Epithelial cell of alveolus of lung (primary cell): ENCODE data around the gene MCRIP2. TPM values are rescaled to one million over a fixed set of nuclear protein-coding genes. Genes with fewer than 3 reads are reported as not detected.

Experiments used
- total RNA-seq: library from RNA; depleted of rRNA; stranded (reverse); fragments of >200 nt; gene quantifications from 2 replicates; pipeline ENCODE4 v1.2.1, GENCODE V29; 2015

Gene MCRIP2, protein sequence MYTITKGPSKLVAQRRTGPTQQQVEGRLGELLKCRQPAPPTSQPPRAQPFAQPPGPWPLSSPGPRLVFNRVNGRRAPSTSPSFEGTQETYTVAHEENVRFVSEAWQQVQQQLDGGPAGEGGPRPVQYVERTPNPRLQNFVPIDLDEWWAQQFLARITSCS
- total RNA-seq: 10.8 and 20.2 TPM in 2 replicates

DNA sequence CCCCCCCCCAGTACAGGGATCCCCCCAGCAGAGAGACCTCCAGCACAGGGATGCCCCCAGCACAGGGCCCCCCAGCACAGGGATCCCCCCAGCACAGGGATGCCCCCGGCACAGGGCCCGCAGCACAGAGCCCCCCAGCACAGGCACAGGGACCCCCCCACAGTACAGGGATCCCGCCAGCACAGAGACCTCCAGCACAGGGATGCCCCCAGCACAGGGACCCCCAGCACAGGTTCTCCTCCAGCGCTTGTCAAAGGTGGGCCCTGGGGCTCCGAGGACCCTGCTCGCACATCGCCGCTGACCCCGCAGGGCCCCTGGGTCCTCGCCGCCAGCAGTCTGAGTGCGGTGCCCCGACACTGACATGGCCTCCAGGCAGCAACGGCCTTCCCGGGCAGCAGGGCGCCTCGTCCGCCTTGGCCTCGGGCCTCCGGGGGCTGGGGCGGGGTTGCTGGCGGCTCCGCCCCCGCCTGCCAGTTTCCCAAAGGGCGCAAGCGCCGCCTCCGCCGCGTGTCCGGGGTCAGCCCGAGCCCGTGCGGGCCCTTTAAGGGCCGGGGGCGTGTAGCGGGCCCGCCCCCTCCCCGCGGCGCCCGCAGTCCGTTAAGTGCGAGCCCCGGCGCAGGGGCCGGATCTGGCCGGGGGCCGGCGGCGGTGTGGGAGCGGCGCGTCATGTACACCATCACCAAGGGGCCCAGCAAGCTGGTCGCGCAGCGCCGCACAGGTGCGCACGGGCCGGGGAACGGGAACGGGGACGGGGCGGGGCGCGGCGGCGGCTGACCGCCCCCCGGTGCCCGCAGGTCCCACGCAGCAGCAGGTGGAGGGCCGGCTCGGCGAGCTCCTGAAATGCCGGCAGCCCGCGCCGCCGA lies at the start of gene MCRIP2:
Gene MCRIP2, plus strand, starts transcription at position 503 of the 863 bp plus-strand sequence. Its CDS starts 164 bp downstream, at position 667.

DNA sequence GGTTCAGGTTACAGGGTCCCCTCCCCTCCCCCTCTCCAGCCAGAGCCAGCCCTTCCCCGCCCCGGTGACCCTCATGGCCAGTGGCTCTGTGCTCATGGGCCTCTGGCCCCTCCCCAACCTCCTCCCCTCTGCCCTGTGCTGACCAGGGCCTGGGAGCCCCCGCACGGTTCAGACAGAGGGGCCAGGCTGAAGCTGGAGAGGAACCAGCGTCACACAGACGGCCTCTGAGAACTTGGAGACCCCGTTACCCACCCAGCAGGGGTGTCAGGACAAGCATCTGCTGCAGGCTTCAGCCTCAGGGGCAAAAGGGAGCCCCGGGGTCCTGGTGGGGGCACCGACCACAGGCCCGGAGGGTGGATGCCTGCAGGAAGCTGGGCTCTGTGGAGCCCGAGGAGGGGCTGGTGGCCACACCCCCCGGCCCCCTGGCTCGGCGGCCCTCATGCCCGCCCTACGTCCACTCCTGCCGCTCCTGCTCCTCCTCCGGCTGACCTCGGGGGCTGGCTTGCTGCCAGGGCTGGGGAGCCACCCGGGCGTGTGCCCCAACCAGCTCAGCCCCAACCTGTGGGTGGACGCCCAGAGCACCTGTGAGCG lies 10.7 kb upstream of the MCRIP2 start, which contains the start of gene WFIKKN1:
Gene WFIKKN1, plus strand, starts transcription at position 171 of the 591 bp plus-strand sequence. Its CDS starts 269 bp downstream, at position 440.

DNA sequence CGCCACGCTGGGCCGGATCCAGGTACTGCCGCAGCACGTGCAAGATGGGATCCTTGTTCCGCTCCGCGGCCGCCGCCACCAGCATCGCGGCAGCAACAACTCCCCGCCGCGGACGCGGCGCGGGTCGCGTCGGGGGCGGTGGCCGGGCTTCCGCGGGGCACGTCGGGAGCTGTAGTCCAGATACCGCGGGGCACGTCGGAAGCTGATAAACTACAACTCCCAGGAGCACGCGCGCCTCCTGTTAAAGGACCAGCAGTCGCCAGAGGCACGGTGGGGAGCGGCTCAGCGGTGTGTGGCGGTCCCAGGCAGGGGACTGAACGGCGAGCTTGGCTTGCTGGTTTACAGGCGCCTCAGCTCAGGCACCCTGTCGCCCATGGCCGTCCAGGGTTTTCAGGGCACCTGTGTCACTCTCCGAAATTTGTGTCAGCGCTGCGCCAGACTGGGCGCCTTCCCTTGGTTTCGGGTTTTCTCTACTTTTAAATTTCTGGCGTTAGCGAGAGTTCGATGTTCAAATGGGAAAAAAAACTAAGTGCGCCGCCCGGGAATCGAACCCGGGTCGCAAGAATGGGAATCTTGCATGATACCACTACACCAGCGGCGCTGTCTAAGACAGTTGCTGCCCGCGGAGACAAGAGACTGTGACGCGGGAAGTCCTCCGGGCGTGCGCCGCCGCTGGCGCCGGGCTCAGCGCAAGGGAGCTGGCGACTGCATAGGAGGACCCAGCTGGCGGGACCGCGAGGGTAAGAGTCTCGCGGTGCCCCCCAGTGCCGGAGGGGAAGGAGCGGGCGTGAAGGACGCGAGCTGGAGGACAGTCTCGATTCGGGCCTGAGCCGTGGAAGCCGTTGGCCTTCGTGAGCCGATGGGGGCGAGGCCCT lies 5.2 kb upstream of the MCRIP2 start, which contains the start of gene METTL26:
Gene METTL26, minus strand, starts transcription at position 100 of the 875 bp plus-strand sequence. Its CDS starts 15 bp downstream, at position 85.

DNA sequence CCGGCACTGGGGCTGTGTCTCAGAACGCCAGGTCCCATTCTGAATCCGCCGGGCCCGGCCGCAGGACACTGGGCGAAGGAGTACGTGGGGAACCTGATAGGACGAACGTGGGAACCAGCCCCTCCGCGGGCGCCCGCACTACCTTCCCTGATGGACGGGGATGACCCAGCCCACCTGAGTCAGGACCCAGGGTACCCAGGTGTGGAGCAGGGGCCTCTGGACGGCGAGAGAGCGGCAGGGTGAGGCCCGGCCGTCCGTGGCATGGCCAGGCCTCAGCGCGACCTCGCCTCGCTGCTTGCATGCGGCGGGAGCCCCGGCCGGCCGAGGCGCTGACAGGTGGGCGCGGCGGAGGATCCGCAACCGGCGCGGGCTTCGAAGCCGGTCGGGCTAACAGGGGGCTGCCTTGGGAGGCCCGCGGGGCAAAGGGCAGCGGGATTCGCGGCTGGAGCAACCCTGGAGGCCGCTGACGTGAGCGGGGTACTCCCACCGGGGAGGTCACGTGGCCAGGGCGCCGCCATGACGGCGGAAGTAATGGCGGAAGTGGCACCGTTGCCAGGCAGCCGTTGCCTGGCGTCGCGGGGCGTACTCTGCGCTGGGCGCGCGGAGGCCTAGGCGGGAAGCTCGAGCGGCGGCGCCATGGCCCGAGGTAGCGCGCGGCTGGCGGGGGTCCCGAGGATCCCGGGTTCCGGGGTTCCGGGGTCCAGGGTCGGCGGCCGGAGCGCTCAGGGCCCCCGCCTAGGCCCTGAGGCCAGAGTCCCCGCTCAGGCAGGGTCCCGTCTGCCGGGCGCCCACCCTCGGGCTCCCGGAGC lies 7.4 kb downstream of the MCRIP2 start, which contains the start of gene WDR90:
Gene WDR90, plus strand, starts transcription at position 585 of the 809 bp plus-strand sequence. Its CDS starts 52 bp downstream, at position 637.

DNA sequence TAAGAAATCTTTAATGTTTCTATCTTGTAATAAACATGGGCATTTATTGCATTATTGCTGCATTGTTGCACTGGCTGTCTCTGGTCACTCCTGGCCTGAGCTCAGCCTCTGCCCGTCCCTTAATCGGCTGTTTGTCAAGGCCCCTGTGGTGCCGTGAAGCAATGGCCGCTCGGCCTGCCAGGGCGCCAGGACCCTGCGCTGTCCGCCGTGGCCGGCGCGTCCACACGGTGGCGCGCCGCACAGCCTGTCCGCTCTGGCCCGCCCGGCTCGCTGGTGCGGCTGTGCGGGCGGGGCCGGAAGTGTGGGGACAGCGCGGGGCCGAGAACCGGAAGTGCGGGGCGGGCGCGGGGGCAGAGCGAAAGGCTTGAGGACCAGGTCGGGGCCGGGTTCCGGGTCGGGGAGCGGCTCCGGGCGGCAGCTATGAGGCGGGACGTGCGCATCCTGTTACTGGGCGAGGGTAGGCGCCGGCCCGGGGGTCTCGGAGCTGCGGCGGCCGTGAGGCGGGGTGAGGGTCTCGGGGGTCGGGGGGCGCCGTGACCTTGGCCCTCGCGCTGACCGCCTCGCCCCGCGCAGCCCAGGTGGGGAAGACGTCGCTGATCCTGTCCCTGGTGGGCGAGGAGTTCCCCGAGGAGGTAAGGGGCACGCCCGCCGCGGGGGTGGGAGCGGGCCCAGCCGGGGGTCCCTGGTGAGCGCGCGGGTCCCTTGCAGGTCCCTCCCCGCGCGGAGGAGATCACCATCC lies 26.3 kb downstream of the MCRIP2 start, which contains the start of gene RHOT2:
Gene RHOT2, plus strand, starts transcription at position 353 of the 739 bp plus-strand sequence. Its CDS starts 68 bp downstream, at position 421.

DNA sequence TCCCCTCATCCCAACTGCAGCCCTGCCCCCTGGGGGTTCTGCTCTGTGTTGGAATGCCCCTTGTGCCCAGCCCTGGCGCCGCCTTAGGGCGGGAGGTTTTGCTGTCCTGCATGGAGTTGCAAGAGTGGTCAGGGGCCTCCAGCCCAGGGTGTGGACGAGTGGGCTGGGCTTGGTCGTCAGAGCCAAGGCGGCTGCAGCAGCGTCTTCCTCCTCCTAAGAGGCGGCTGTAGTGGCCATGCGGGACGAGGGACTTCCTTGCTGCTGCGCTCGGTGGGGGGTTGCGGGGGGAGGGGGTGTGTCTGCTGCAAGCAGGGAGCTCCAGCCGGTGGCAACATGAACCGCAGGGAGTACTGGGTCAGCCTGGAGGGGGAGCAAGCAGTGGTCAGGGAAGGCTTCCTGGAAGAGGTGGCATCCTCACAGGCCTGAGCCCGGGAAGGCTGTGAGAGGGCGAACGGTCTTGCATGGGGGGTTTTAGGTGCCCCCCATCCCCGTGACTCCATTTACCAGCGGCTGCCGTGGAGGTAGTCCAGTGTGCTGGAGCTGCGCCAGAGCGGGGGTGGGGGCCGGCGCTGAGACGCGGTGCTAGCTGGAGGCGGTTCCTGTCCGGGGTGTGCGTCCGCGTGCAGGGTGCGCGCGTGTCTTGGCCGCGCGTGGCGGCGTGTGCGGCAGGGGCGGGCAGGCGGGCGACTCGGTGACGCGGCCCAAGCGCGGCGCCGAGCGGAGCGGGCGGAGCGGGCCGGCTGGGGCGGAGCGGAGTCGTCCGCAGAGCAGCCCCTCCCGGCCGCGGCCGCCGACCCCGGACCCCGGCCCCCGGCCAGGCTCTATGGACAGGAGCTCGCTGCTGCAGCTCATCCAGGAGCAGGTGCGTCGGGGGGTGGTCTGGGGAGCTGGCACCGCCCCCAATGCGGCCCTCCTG lies 33.6 kb downstream of the MCRIP2 start, which contains the start of gene RHBDL1:
Gene RHBDL1, plus strand, starts transcription at position 704 of the 916 bp plus-strand sequence. Its CDS starts 120 bp downstream, at position 824.

DNA sequence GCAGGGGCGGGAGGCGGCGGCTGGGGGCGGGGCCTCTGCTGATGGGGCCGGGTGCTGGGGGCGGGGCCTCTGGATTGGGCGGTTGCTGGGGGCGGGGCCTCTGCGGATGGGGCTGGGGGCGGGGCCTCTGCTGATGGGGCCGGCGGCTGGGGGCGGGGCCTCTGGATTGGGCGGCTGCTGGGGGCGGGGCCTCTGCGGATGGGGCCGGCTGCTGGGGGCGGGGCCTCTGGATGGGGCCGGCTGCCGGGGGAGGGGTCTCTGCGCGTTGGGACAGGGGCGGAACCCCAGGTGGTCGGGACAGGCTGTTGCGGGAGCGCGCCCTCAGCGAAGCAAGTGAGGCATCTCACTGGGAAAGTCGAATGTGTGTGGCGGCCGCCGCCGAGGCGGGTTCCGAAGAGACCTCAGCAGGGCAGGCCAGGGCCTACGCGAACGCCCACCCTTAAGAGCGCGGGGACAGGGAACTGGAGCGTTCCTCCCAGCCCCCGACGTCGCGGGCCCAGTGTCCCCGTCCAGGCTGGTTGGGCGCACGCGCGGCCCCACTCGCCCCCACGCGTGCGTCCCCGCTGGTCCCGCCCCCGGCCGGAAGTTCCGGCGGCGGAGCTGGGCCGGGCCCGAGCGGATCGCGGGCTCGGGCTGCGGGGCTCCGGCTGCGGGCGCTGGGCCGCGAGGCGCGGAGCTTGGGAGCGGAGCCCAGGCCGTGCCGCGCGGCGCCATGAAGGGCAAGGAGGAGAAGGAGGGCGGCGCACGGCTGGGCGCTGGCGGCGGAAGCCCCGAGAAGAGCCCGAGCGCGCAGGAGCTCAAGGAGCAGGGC lies 38.4 kb downstream of the MCRIP2 start, which contains the start of gene STUB1:
Gene STUB1, plus strand, starts transcription at position 597 of the 811 bp plus-strand sequence. Its CDS starts 116 bp downstream, at position 713.

DNA sequence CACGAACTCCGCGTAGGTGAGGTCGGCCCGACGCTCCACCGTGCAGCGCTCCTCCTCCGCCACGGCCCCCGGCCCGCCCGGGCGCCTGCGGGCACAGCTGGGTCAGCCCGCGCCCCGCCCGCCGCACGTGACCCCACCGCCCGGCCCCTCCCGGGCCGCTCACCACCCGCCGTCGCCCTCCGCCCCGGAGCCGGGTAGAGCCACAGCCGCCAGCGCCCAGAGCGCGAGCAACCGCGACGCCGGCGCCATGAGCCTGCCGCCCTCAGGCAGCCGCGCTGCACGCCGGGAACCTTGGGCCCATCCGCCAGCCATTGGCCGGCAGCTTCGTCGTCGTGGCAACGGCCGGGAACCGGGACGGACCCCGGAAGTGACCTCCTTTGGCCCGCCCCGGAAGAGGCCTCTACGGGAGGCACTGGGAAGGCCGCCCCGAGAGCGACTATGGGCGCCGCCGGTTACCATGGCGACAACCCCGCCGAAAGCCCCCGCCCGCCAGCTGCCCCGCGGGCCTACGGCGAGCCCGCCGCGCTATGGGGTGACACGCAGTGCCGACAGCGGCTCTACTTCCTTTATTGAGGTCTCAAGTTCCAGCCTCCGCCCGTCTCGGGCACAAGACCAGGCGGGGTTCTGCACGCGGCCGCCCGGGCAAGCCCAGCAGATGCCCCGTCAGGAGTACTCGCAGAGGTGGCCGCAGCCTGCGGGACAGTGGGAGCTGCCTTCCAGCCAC lies 42.6 kb downstream of the MCRIP2 start, which contains the start of gene JMJD8:
Gene JMJD8, minus strand, starts transcription at position 264 of the 724 bp plus-strand sequence. Its CDS starts 15 bp downstream, at position 249.

Other genes starting within 250 kb of the MCRIP2 start
- gene NME4, start 244.6 kb upstream of the MCRIP2 start, total RNA-seq: 174 and 184 TPM in 2 replicates
- 12.3 and 14.3 TPM in 2 replicates for gene DECR2, start 239.9 kb upstream of the MCRIP2 start, total RNA-seq
- 14.5 and 18.5 TPM in 2 replicates for gene RAB11FIP3, start 216.2 kb upstream of the MCRIP2 start, total RNA-seq
- 37.4 and 47.7 TPM in 2 replicates for gene CAPN15, start 114.1 kb upstream of the MCRIP2 start, total RNA-seq
- not detected in 2 replicates for gene PRR35, start 81.4 kb upstream of the MCRIP2 start, total RNA-seq
- gene NHLRC4, start 74.8 kb upstream of the MCRIP2 start, total RNA-seq: 2.2 and 13.1 TPM in 2 replicates
- 38.7 and 40.2 TPM in 2 replicates for gene PIGQ, start 71.9 kb upstream of the MCRIP2 start, total RNA-seq
- 14.5 and 15.1 TPM in 2 replicates for gene RAB40C, start 51.8 kb upstream of the MCRIP2 start, total RNA-seq
- 0.13 and 2.6 TPM in 2 replicates for gene WFIKKN1, start 10.8 kb upstream of the MCRIP2 start, total RNA-seq
- 169 and 173 TPM in 2 replicates for gene METTL26, start 5.5 kb upstream of the MCRIP2 start, total RNA-seq
- 7.1 and 19.2 TPM in 2 replicates for gene WDR90, start 7.5 kb downstream of the MCRIP2 start, total RNA-seq
- gene RHOT2, start 26.3 kb downstream of the MCRIP2 start, total RNA-seq: 41.0 and 52.7 TPM in 2 replicates
- 0.78 and 2.1 TPM in 2 replicates for gene RHBDL1, start 33.8 kb downstream of the MCRIP2 start, total RNA-seq
- 93.3 and 150 TPM in 2 replicates for gene STUB1, start 38.6 kb downstream of the MCRIP2 start, total RNA-seq
- gene JMJD8, start 42.5 kb downstream of the MCRIP2 start, total RNA-seq: 65.6 and 101 TPM in 2 replicates
- 9.4 and 21.4 TPM in 2 replicates for gene WDR24, start 48.6 kb downstream of the MCRIP2 start, total RNA-seq
- gene FBXL16, start 64.0 kb downstream of the MCRIP2 start, total RNA-seq: 0.08 and 0.91 TPM in 2 replicates
- gene METRN, start 73.3 kb downstream of the MCRIP2 start, total RNA-seq: 34.3 and 76.0 TPM in 2 replicates
- 41.8 TPM in 2 replicates for gene ANTKMT, start 79.3 kb downstream of the MCRIP2 start, total RNA-seq
- 4.8 TPM in 1 of 2 replicates, not detected in the other for gene CCDC78, start 84.6 kb downstream of the MCRIP2 start, total RNA-seq
- 10.6 and 14.7 TPM in 2 replicates for gene HAGHL, start 85.3 kb downstream of the MCRIP2 start, total RNA-seq
- 24.6 and 26.3 TPM in 2 replicates for gene CIAO3, start 99.2 kb downstream of the MCRIP2 start, total RNA-seq
- 0.13 TPM in 1 of 2 replicates, not detected in the other for gene MSLN, start 118.9 kb downstream of the MCRIP2 start, total RNA-seq
- gene RPUSD1, start 146.6 kb downstream of the MCRIP2 start, total RNA-seq: 26.4 and 30.3 TPM in 2 replicates
- gene CHTF18, start 146.8 kb downstream of the MCRIP2 start, total RNA-seq: 5.9 and 18.2 TPM in 2 replicates
- not detected in 2 replicates for gene GNG13, start 158.9 kb downstream of the MCRIP2 start, total RNA-seq